Mesendoderm (in vitro differentiated cells): ENCODE data around the gene GVQW3.
A peak's percentile ranks its signal among the peaks of the same experiment; 100 is the strongest.

Experiments used
- DNase-seq: peaks from one replicate; pipeline ENCODE4 v3.0.0; 2013
- H2AK5ac ChIP-seq: 2 replicates; pipeline ENCODE4 v1.6.1; 2013; ENCODE audit warnings: low read length, inconsistent platforms
- H2BK120ac ChIP-seq: 2 replicates; pipeline ENCODE4 v1.6.1; 2013; ENCODE audit warnings: low read depth, mild to moderate bottlenecking, low read length, moderate library complexity, mixed read lengths
- H2BK15ac ChIP-seq: replicated peaks from 2 replicates; pipeline ENCODE4 v1.6.1; 2013; ENCODE audit warnings: low read depth, mild to moderate bottlenecking, moderate library complexity
- H2BK5ac ChIP-seq: 2 replicates; pipeline ENCODE4 v1.6.1; 2013; ENCODE audit warnings: low read length, inconsistent platforms
- H3K18ac ChIP-seq: 2 replicates; pipeline ENCODE4 v1.6.1; 2013; ENCODE audit warnings: mild to moderate bottlenecking, low read length, mixed read lengths
- H3K23ac ChIP-seq: one replicate; pipeline ENCODE4 v1.6.1; 2013; ENCODE audit warnings: low read length
- H3K27ac ChIP-seq: 2 replicates; pipeline ENCODE4 v1.5.1; 2013; ENCODE audit warnings: low read depth, mild to moderate bottlenecking, inconsistent platforms, low read length, moderate library complexity
- H3K27me3 ChIP-seq: 2 replicates; pipeline ENCODE4 v1.6.1; 2013; ENCODE audit warnings: low read length, control low read depth, mild to moderate bottlenecking, inconsistent platforms; ENCODE audit not compliant: insufficient read depth, poor library complexity
- H3K36me3 ChIP-seq: 2 replicates; pipeline ENCODE4 v1.6.1; 2013; ENCODE audit warnings: low read length, inconsistent platforms; ENCODE audit not compliant: control insufficient read depth, insufficient read depth
- H3K4ac ChIP-seq: one replicate; pipeline ENCODE4 v1.6.1; 2013; ENCODE audit warnings: low read depth, mild to moderate bottlenecking, low read length, moderate library complexity
- H3K4me1 ChIP-seq: 2 replicates; pipeline ENCODE4 v1.6.1; 2013; ENCODE audit warnings: low read depth, low read length, inconsistent platforms; ENCODE audit not compliant: control insufficient read depth
- H3K4me2 ChIP-seq: 2 replicates; pipeline ENCODE4 v1.6.1; 2013; ENCODE audit warnings: low read length
- H3K4me3 ChIP-seq: 2 replicates; pipeline ENCODE4 v1.5.1; 2013; ENCODE audit warnings: mild to moderate bottlenecking, low read length
- H3K56ac ChIP-seq: one replicate; pipeline ENCODE4 v1.6.1; 2013; ENCODE audit warnings: low read length
- H3K79me1 ChIP-seq: 2 replicates; pipeline ENCODE4 v1.6.1; 2013; ENCODE audit warnings: low read length, inconsistent platforms
- H3K79me2 ChIP-seq: 2 replicates; pipeline ENCODE4 v1.6.1; 2013; ENCODE audit warnings: mild to moderate bottlenecking, low read length; ENCODE audit not compliant: control insufficient read depth, insufficient read depth
- H3K9ac ChIP-seq: 2 replicates; pipeline ENCODE4 v1.6.1; 2013; ENCODE audit warnings: low read length, inconsistent platforms
- H4K5ac ChIP-seq: one replicate; pipeline ENCODE4 v1.6.1; 2013; ENCODE audit warnings: low read length
- H4K8ac ChIP-seq: one replicate; pipeline ENCODE4 v1.6.1; 2013; ENCODE audit warnings: low read depth, mild to moderate bottlenecking, control low read depth, low read length, moderate library complexity
- WGBS: extraction: QIAGEN DNeasy Blood & Tissue Kit; methylation state at CpG from one replicate; pipeline ENCODE4 v1.1.7; 2013; ENCODE audit warnings: low lambda C conversion rate, missing lambda C conversion rate; ENCODE audit not compliant: insufficient coverage; ENCODE audit errors: extremely low coverage; 5-methylcytosine and 5-hydroxymethylcytosine counted together

GVQW3 gene

DNA sequence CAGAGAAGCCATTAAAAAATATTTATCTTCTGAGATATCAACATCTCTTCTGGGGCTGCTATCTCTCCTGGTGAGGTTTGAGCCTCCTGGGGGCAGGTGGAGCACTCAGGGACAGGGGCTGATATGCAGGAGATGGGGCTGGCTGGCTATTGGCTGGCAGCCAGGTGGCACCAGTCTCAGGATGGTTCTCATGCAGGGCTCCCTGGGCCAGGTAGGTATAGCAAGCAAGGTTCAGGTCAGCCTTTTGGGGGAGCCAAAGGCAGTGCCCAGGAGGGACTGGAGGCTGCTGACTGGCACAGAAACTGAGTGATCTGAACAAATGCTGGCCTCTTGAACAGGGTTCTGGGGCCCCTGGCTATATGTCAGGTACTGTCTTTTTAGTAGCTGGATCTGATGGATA is 34.0 kb downstream of the GVQW3 start:
- Histone ChIP-seq H2BK15ac (no peak overlapping the region), H3K18ac (no peak overlapping the region), H4K8ac (no peak overlapping the region), H3K36me3 (no peaks in the 10 kb centered on the region), H3K4me1 (no peaks in the 10 kb centered on the region), H3K27ac (no peak overlapping the region), H3K9ac (no peak overlapping the region), H3K79me2 (no peaks in the 10 kb centered on the region), H3K79me1 (no peaks in the 10 kb centered on the region), H2BK120ac (no peak overlapping the region), H3K4me3 (no peak overlapping the region), H4K5ac (no peak overlapping the region), H3K4me2 (no peak overlapping the region), H2AK5ac (no peak overlapping the region), H2BK5ac (no peak overlapping the region), H3K4ac (no peak overlapping the region), H3K27me3 (no peaks in the 10 kb centered on the region), H3K56ac (no peak overlapping the region), H3K23ac (no peak overlapping the region)
- DNase-seq: peak; percentile 43

DNA sequence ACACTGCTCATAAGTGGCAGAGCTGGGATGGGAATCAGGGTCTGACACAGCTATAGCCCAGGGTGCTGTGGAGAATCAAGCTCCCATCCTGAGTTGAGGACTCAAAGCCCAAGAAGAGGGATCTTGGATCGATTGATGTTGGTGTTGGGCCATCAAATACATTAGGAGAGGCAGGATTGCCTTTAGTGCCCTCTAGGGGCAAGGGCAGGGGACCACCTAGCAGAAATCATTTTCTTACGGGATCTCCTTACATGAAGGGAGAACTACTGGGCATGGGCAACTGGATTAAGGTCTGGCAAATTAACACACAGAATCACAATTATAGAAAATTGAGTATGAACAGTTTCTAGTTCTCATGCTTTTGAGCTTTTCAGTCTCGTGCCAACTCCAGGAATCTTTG is 38.8 kb downstream of the GVQW3 start:
- Histone ChIP-seq H4K5ac (no peak overlapping the region), H3K9ac (no peak overlapping the region), H3K56ac (no peak overlapping the region), H4K8ac (no peak overlapping the region), H3K18ac (no peak overlapping the region), H3K4me2 (no peak overlapping the region), H3K4ac (no peak overlapping the region), H3K79me1 (no peaks in the 10 kb centered on the region), H3K27me3 (no peaks in the 10 kb centered on the region), H3K23ac (no peak overlapping the region), H3K36me3 (no peaks in the 10 kb centered on the region), H3K79me2 (no peaks in the 10 kb centered on the region), H3K4me1 (no peaks in the 10 kb centered on the region), H2BK5ac (no peak overlapping the region), H2BK15ac (no peak overlapping the region), H3K4me3 (no peak overlapping the region), H2AK5ac (no peak overlapping the region), H2BK120ac (no peak overlapping the region), H3K27ac (no peak overlapping the region)
- no CpG with 5 or more reads among the region's 3 CpGs for WGBS
- peak; percentile 56 for DNase-seq

DNA sequence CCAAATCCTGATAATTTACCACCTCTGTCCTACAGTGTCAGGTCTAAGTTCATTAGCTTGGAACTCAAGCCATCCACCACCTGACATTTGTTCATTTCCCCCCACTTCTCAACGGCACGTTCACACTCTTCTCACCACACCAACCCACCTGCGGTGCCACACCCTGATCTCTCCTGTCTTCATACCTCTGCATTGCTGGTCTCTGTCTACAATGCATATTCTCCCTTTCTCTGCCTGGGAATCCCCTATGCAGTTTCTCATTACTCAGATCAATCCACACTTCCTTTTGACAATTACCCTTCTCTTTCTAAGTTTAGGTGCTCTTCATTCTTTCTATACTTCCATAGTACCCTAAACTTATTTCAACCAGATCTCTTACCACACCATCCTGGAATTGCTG is 43.3 kb downstream of the GVQW3 start:
- no peaks in the 10 kb centered on the region for H3K27me3 ChIP-seq
- no peak overlapping the region for H2AK5ac ChIP-seq
- no peak overlapping the region for H3K27ac ChIP-seq
- no peak overlapping the region for H2BK15ac ChIP-seq
- no peaks in the 10 kb centered on the region for H3K79me1 ChIP-seq
- H2BK5ac ChIP-seq: no peak overlapping the region
- no peak for DNase-seq
- no peaks in the 10 kb centered on the region for H3K36me3 ChIP-seq
- H4K5ac ChIP-seq: no peak overlapping the region
- H3K23ac ChIP-seq: no peak overlapping the region
- no peaks in the 10 kb centered on the region for H3K4me1 ChIP-seq
- no peak overlapping the region for H3K56ac ChIP-seq
- no peak overlapping the region for H4K8ac ChIP-seq
- no peak overlapping the region for H3K4me2 ChIP-seq
- no peak overlapping the region for H3K4me3 ChIP-seq
- no peak overlapping the region for H3K9ac ChIP-seq
- no peak overlapping the region for H3K4ac ChIP-seq
- no CpG with 5 or more reads among the region's 3 CpGs for WGBS
- no peak overlapping the region for H2BK120ac ChIP-seq
- H3K79me2 ChIP-seq: no peaks in the 10 kb centered on the region
- H3K18ac ChIP-seq: no peak overlapping the region

DNA sequence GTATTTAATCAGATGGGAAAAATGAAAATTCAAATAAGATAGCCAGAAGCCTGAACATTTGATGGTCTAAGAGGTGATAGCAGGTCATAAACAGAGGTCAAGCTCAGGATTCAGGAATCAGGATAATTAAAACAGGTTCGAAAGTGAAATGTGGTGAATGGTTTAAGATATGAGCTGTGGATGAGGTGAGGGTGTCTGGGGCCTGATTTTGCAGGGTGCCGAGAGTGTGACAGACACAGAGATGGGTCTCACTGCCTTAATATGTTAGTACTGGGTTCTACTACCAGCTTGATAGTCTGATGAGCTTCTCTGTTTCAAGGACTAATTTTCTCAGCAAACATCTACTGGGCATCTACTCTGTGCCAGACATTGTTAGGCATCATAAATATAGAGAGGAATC is 43.8 kb downstream of the GVQW3 start:
- H2BK120ac ChIP-seq: no peak overlapping the region
- H3K79me1 ChIP-seq: no peaks in the 10 kb centered on the region
- no peak overlapping the region for H3K4me3 ChIP-seq
- H3K4me2 ChIP-seq: no peak overlapping the region
- H3K27ac ChIP-seq: no peak overlapping the region
- no peak overlapping the region for H3K9ac ChIP-seq
- no peaks in the 10 kb centered on the region for H3K36me3 ChIP-seq
- H2BK15ac ChIP-seq: no peak overlapping the region
- H4K8ac ChIP-seq: no peak overlapping the region
- H2BK5ac ChIP-seq: no peak overlapping the region
- H4K5ac ChIP-seq: no peak overlapping the region
- no peaks in the 10 kb centered on the region for H3K27me3 ChIP-seq
- DNase-seq: no peak
- H3K23ac ChIP-seq: no peak overlapping the region
- H3K79me2 ChIP-seq: no peaks in the 10 kb centered on the region
- no peaks in the 10 kb centered on the region for H3K4me1 ChIP-seq
- no peak overlapping the region for H3K18ac ChIP-seq
- H3K56ac ChIP-seq: no peak overlapping the region
- H2AK5ac ChIP-seq: no peak overlapping the region
- no peak overlapping the region for H3K4ac ChIP-seq
- no CpG with 5 or more reads among the region's 2 CpGs for WGBS

DNA sequence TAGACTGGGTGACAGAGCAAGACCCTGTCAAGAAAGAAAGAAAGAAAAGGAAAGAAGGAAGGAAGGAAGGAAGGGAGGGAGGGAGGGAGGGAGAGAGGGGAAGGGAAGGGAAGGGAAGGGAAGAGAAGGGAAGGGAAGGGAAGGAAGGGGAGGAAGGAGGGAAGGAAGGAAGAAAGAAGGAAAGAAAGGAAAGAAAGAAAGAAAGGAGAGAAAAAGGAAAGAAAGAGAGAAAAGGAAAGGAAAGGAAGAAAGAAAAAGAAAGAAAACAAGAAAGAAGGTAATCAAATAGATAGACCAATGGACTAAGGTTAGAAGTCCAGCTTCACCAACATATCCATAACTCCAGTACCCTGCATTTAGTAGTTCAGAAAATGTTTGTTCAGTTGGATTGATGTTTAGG is 45.5 kb downstream of the GVQW3 start:
- no peak overlapping the region for H3K56ac ChIP-seq
- H3K23ac ChIP-seq: no peak overlapping the region
- no peak overlapping the region for H4K5ac ChIP-seq
- no peaks in the 10 kb centered on the region for H3K79me2 ChIP-seq
- H3K4me1 ChIP-seq: no peaks in the 10 kb centered on the region
- H3K4ac ChIP-seq: no peak overlapping the region
- H2AK5ac ChIP-seq: no peak overlapping the region
- H2BK120ac ChIP-seq: no peak overlapping the region
- DNase-seq: no peak
- H3K27ac ChIP-seq: no peak overlapping the region
- H4K8ac ChIP-seq: no peak overlapping the region
- no peak overlapping the region for H2BK15ac ChIP-seq
- H3K79me1 ChIP-seq: no peaks in the 10 kb centered on the region
- H3K4me3 ChIP-seq: no peak overlapping the region
- no peak overlapping the region for H3K18ac ChIP-seq
- no peaks in the 10 kb centered on the region for H3K27me3 ChIP-seq
- no peak overlapping the region for H2BK5ac ChIP-seq
- H3K4me2 ChIP-seq: no peak overlapping the region
- no peak overlapping the region for H3K9ac ChIP-seq
- H3K36me3 ChIP-seq: no peaks in the 10 kb centered on the region

DNA sequence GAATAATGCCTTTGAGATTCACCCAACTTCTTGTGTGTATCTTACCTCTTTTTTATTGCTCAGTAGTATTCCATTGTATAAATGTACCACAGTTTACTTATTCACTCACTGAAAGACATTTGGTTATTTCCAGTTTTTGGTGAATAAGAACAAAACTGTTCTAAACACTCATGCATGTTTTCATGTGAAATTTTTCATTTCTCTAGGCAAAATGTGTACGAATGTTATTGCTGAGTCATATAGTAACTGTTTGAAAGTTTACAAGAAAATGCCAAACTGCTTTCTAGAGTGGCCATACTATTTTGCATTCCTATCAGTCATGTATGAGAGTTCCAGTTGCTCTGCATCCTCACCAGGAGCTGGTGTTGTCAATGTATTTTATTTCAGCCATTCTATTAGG is 54.9 kb downstream of the GVQW3 start:
- Histone ChIP-seq H3K4ac (no peak overlapping the region), H2AK5ac (no peak overlapping the region), H2BK5ac (no peak overlapping the region), H3K4me3 (no peak overlapping the region), H4K5ac (no peak overlapping the region), H3K27ac (no peak overlapping the region), H4K8ac (no peak overlapping the region), H3K79me1 (no peaks in the 10 kb centered on the region), H3K9ac (no peak overlapping the region), H3K27me3 (no peaks in the 10 kb centered on the region), H3K36me3 (no peaks in the 10 kb centered on the region), H3K4me1 (no peaks in the 10 kb centered on the region), H2BK120ac (no peak overlapping the region), H3K4me2 (no peak overlapping the region), H3K56ac (no peak overlapping the region), H3K18ac (no peak overlapping the region), H3K23ac (no peak overlapping the region), H3K79me2 (no peaks in the 10 kb centered on the region), H2BK15ac (no peak overlapping the region)
- no peak for DNase-seq
- WGBS: no CpG with 5 or more reads among the region's 1 CpG
